Epidermal melanocyte (primary cell): ENCODE measurements around the gene PTPRT.

ENCODE experiments used
- DNase-seq: peaks from one replicate; pipeline ENCODE4 v3.0.0; 2011; ENCODE audit warnings: low spot score; ENCODE audit not compliant: insufficient read length

PTPRT gene

DNA sequence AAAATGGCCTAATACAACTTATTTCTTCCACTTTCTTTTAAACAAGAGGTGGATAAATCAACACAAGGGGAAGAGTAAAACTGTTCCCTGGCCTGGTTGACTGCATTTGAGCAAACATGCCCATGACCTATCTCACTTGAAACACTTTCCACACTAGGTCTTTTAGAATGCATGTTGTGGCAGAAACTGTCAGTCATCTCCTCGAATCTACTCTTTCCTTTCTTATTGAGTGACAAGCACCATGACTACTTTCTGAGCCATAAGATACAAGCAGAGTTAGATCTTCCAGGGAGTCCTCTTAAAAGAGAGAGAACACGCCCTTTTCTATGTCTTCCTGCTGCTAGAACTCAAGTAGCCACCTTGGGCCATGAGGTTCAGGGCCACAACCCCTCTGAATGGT, 66.5 kb downstream of the PTPRT start:
- no peak for DNase-seq

GRCh38 chr20:43119720-43120119, 70.0 kb downstream of the PTPRT start:
- no peak for DNase-seq

- DNase-seq = no peak
These were observed 87.3 kb downstream of the PTPRT start for GRCh38 chr20:43102394-43102793.

GRCh38 chr20:43096931-43097260, 92.8 kb downstream of the PTPRT start:
- DNase-seq = no peak

- no peak for DNase-seq
These were observed 93.4 kb downstream of the PTPRT start for GRCh38 chr20:43096126-43096930.

DNA sequence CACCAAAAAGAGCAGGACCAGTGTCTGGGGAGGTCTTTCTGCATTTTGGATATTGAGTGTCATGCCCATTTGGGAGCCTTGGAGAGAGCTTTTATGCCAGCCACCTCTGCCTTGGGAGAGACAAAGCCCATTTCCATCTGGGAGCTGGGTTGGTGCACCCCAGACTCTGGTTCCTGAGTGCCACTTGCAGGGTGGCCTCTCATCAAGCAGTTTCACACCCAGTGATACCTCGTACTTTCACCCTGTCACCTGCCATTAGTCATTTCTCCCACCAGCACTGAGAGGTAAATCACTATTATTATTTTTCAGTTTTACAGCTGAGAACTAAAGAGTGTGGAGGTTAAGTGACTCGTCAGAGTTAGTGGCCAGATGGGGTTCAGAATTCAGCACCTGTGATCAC, 94.7 kb downstream of the PTPRT start:
- no peak for DNase-seq

GRCh38 chr20:43092386-43093088, 97.2 kb downstream of the PTPRT start:
- no peak for DNase-seq

DNA sequence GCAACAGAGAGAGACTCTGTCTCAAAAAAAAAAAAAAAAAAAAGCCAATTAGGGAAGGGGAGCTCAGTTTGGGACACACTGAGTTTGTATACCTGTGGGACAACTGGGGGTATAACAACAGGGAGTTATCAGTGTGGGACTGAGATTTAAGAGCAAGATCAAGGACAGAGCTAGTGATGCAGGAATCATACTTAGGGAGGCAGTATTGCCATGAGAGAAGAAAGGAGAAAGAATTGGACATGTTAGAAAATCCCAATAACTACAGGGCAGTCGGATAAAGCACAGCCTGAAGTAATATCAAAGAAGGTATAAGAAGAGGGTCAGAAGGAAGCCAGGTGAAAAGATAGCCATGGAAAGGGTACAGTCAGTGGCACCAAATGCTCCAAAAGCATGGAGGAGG, 121.2 kb downstream of the PTPRT start:
- no peak for DNase-seq

DNA sequence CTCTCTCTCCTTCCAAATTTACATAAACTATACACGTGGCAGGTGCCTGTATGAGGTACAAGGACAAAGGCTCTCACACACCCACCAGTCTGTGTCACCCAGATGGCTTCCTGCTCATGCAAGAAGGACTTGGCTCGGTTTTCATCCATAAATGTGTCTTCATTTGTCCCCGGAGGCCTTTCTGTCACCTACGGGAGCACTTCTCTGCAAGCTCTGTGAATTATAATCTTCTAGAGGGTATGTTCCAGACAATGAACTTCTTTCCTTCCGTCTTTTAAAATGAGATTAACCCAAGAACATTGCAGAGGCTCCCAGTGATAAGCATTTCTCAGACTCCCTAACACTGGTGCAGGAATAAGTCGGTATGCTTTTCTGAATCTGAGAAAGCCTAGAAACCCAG, 123.6 kb downstream of the PTPRT start:
- no peak for DNase-seq

DNA sequence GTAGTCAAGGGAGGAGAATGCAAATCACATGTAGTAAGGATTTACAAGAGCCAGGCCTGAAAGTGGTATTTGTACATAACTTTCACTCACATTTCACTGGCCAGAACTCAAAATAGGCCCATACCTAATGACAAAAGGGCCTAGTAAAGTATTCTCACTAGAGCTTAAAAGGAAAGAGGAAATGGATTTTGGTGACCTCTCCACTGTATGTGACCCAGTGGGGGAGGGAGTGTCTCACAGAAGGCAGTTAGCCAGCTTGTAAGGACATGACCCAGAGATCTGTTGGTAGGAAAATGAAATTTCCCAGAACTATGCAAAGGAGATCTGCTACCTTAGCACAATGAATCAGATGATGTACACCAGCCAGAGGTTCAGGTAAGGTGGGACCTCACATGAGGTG, 124.4 kb downstream of the PTPRT start:
- DNase-seq = no peak

GRCh38 chr20:43058077-43058476, 131.6 kb downstream of the PTPRT start:
- no peak for DNase-seq

DNA sequence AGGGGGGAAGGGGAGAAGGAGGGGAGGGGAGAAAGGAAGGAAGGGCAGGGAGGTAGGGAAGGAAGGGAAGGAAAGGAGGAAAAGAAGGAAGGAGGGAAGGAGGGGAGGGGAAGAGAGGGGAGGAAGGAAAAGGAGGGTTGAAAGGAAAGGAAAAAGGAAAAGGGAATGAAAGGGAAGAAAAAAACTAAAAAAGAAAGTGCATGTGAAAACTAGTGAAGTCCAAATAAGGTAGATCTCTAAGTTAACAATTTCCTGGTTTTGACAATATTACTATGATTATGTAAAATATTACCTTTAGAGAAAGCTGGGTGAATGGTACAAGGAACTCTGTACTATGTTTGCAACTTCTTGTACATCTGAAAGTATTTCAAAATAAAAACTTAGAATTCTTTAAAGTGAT, 132.4 kb downstream of the PTPRT start:
- DNase-seq = no peak

DNA sequence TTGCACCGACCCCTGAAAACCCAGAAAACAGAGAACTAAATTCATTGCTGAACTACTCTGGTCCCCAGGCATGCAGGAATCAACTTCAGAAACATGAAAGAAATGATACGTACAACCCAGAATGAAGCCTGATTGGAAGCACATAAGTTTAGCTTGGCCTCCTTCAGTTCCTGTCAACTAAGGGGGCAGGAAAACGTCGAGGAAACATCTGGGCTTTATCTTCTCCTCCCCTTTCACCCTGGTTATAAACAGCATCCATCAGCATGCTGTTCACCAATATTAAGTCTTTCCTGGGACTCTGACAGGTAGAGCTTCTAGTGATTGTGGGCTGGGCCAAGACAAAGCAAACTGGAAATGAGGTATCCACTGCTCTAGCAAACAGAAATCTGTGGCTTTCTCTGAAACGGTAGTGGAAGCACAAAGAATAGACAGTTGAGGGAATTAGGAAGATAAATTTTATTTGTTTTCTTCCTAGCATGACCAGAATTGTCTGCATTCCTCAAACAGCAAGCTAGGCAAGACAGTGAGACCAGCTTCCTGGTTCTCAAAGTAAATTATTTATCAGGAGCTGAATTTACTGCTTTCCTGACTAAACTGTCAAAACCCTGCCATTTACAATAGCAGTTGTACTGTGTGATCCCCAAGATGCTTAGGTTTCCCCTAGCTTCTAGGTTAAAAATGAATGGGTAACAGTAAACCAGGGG, 134.4 kb downstream of the PTPRT start:
- DNase-seq = no peak

DNA sequence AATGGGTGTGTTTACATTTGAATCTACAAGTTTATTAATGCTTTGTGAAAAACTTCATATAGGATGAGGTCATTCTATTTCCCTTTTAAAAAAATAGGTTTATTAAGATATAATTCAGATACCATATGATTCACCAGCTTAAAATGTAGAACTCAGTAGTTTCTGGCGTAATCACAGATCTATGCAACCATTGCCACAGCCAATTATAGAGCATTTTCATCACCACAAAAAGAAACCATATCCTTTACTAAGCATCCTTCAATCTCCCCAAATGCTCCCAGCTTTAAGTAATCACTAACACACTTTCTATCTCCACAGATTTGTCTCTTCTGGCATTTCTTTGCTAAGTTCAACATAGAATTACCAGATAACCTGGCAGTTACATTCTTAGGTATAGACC, 137.2 kb downstream of the PTPRT start:
- no peak for DNase-seq

DNA sequence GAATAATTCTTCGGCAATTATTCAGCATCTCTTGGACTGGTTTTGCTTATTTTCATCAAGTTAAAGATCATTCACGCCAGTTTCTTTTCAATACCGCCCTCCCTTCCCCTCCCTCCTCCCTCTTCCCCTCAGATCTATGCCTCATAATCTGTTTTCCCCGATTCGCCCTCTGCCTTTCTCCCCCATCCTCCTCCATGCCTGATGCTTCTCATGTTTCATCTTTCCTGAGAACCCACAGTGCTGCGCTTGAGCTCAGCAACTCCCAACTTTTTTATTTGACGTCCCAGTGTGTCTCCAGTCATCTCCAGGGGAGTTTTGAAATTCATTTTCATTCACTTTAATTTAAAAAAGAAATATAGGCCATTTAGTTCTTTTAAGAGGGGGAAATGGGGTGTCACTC, 142.7 kb downstream of the PTPRT start:
- DNase-seq = no peak

- no peak for DNase-seq
These were observed 145.8 kb downstream of the PTPRT start for GRCh38 chr20:43043887-43044286.

DNA sequence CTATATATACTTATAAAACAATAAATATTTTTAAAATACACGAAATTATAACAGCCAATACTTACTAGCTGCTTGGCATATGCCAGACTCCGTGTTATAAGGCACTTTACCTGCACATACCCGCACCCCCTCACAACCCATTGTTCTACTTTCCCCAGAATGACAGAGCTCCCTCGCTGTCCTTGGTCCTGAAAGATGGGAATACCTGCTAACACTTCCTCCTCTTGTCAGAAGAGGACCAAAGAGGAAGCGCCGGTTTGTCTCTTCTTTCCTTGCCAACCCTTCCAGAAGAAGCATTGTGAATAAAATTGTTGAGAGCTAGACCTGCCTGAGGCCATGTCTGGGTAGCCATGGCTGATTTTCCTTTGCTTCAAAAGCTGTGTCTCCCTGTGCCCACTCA, 149.3 kb downstream of the PTPRT start:
- no peak for DNase-seq

DNA sequence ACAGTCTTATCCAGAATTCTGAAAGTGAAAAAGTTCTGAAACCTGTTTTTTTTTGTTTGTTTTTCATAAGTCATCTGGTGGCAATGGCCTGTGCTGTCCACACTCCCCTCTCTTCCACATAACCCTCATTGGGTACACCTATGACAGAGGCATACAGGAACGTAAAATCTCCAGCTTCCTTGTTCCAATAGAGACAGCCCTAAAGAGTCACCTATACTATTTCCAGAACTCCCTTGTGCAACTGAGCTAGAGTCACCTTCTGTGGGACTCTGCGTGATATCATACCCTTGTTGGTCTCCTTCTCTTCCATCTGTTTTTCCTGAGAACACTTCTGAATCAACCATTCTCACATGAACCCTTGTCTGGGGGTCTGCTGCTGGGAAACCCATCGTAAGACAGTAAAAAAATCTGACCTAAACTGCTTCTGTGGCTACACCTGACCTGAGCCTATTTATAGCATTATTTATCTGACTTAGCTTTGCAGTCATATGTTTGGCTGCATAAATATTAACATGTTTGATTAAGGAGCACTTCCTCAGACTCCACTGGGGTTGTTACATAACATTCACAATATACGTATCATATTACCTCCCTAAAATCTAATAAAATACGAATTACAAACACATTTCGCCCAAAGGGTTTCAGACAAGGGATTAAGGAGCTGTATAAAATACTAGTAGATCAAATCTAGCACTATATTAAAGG, 151.9 kb downstream of the PTPRT start:
- DNase-seq = no peak

DNA sequence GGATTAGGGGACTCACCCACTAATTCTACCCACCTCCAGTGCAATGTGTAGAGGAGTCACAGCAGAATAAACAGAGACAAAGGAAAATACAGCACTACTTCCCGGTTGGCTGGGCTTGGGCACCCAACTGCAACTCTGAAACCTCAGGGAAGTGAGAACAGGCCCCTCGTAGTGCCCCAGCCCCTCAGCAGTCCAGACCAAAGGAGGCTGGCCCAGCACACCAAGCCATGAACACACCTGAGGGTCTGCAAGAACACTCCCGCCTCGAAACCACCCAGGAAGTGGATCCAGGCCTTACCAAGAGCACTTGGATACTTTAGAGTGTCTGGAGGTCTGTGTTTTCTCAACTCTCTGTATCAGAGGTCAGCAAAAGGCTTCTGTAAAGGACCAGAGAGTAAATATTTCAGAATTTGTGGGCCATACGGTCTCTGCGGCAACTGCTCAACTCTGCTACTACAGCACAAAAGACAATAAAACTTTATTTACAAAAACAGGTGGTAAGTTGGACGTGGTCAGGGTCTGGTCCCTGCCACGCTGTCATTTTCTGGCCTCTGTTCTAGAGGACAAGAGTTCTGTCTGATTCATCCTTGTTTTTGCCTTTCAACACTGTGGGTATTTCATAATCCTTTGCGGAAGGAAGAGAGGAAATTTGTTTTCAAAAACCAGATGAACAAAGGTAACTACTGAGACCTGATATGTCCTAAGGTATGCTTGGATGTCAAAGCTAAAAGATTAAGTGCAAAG, 154.6 kb downstream of the PTPRT start:
- no peak for DNase-seq

GRCh38 chr20:43032459-43032858, 157.2 kb downstream of the PTPRT start:
- no peak for DNase-seq

GRCh38 chr20:43029176-43029575, 160.5 kb downstream of the PTPRT start:
- no peak for DNase-seq
